Gastrocnemius medialis (tissue), 4 donors: Measurements from ENCODE around the gene MICU1.

Experiments
- CTCF ChIP-seq, 5 experiments: fragments of 450-650 bp in 3 of 5; fragments of 200-600 bp in 2 of 5; sonication (generic) in 2 of 5; IDR thresholded peaks in 4 of 5; conservative IDR thresholded peaks in 1 of 5; 1 replicate in 4 of 5; 2 replicates in 1 of 5; pipeline ENCODE4 v1.5.1; 2016 to 2019; ENCODE audit warnings: antibody characterized with exemption in 5 of 5, mild to moderate bottlenecking in 3 of 5, moderate library complexity in 3 of 5
- POLR2A ChIP-seq, 2 donors: fragments of 450-650 bp; IDR thresholded peaks; one replicate each; pipeline ENCODE4 v1.6.1; 2017; ENCODE audit warnings: antibody characterized with exemption in 2 of 2, mild to moderate bottlenecking in 2 of 2, moderate library complexity in 2 of 2

- no peak for TF ChIP-seq POLR2A (IDR thresholded peaks at IDR 0.05)
- no peak for TF ChIP-seq CTCF (IDR thresholded peaks at IDR 0.05 in 4 of 5, conservative IDR thresholded peaks at IDR 0.05 in 1 of 5)
These were observed 119.4 kb downstream of the MICU1 start for GRCh38 chr10:72506474-72506873.
